ENCODE measurements around the gene FRAS1. TPM values are rescaled to one million over a fixed set of nuclear protein-coding genes. Genes with fewer than 3 reads are reported as not detected.

Gene FRAS1
- total and polyA plus RNA-seq, 8 donors: 15.3 to 48.9 (median 40.4) TPM

- no peak overlapping the region for H3K4me3 ChIP-seq
- intact Hi-C loops (cut with DNase I): no loop called here
- H3K27ac ChIP-seq: no peak overlapping the region
- H3K4me1 ChIP-seq: no peaks in the 10 kb centered on the region
- H3K36me3 ChIP-seq: no peaks in the 10 kb centered on the region
- H3K27me3 ChIP-seq: no peaks in the 10 kb centered on the region
- DNase-seq: no peak
- H3K9me3 ChIP-seq: no peaks in the 10 kb centered on the region
- TF ChIP-seq, protein P1, sequence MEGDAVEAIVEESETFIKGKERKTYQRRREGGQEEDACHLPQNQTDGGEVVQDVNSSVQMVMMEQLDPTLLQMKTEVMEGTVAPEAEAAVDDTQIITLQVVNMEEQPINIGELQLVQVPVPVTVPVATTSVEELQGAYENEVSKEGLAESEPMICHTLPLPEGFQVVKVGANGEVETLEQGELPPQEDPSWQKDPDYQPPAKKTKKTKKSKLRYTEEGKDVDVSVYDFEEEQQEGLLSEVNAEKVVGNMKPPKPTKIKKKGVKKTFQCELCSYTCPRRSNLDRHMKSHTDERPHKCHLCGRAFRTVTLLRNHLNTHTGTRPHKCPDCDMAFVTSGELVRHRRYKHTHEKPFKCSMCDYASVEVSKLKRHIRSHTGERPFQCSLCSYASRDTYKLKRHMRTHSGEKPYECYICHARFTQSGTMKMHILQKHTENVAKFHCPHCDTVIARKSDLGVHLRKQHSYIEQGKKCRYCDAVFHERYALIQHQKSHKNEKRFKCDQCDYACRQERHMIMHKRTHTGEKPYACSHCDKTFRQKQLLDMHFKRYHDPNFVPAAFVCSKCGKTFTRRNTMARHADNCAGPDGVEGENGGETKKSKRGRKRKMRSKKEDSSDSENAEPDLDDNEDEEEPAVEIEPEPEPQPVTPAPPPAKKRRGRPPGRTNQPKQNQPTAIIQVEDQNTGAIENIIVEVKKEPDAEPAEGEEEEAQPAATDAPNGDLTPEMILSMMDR (IDR thresholded peaks at IDR 0.05): no peak
- no peak for ATAC-seq
These were observed 256.6 kb downstream of the FRAS1 start for GRCh38 chr4:78313754-78314120.

DNA sequence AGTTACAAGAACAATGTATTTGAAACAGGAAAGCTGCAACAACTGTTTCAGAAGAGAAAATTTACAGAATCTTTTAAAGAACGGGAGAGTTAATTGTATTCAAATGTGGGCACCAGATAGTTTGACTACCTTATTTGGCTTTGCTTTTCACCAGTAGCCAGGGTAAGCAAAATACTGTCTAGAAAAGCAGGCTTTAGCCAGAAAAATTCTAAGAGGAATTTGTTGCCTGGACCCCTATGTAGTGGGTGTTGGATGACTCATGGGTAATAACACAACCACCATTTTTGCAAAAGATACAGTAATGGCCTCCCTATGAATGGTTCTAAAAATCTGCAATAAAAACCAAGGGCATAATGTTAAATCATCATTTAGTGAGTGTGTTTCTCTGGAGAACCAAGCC lies 261.0 kb downstream of the FRAS1 start:
- no peaks in the 10 kb centered on the region for H3K27me3 ChIP-seq
- no peaks in the 10 kb centered on the region for H3K9me3 ChIP-seq
- no peaks in the 10 kb centered on the region for H3K36me3 ChIP-seq
- no peak overlapping the region for H3K27ac ChIP-seq
- no peak for ATAC-seq
- intact Hi-C loops (cut with DNase I): no loop called here
- H3K4me1 ChIP-seq: no peaks in the 10 kb centered on the region
- TF ChIP-seq, protein P1 (IDR thresholded peaks at IDR 0.05): no peak
- H3K4me3 ChIP-seq: no peak overlapping the region
- DNase-seq: no peak

- intact Hi-C loops (cut with DNase I): no loop called here
- no peaks in the 10 kb centered on the region for H3K27me3 ChIP-seq
- no peak overlapping the region for H3K4me3 ChIP-seq
- no peaks in the 10 kb centered on the region for H3K4me1 ChIP-seq
- no peak for DNase-seq
- TF ChIP-seq, protein P1 (IDR thresholded peaks at IDR 0.05): no peak
- H3K27ac ChIP-seq: no peak overlapping the region
- ATAC-seq: no peak
- H3K36me3 ChIP-seq: no peaks in the 10 kb centered on the region
- no peaks in the 10 kb centered on the region for H3K9me3 ChIP-seq
These were observed 263.3 kb downstream of the FRAS1 start for GRCh38 chr4:78320349-78320935.

- Histone ChIP-seq H3K27ac (no peak overlapping the region), H3K36me3 (no peaks in the 10 kb centered on the region), H3K4me3 (no peak overlapping the region), H3K27me3 (no peaks in the 10 kb centered on the region), H3K4me1 (no peaks in the 10 kb centered on the region), H3K9me3 (no peaks in the 10 kb centered on the region)
- intact Hi-C loops (cut with DNase I): no loop called here
- ATAC-seq: no peak
- TF ChIP-seq, protein P1 (IDR thresholded peaks at IDR 0.05): no peak
- no peak for DNase-seq
These were observed 264.9 kb downstream of the FRAS1 start for GRCh38 chr4:78322032-78322431.

- DNase-seq: no peak
- Histone ChIP-seq H3K9me3 (no peaks in the 10 kb centered on the region), H3K27ac (no peak overlapping the region), H3K4me3 (no peak overlapping the region), H3K36me3 (no peaks in the 10 kb centered on the region), H3K4me1 (no peaks in the 10 kb centered on the region), H3K27me3 (no peaks in the 10 kb centered on the region)
- no peak for ATAC-seq
- intact Hi-C loops (cut with DNase I): no loop called here
- TF ChIP-seq, protein P1 (IDR thresholded peaks at IDR 0.05): no peak
These were observed 266.3 kb downstream of the FRAS1 start for GRCh38 chr4:78323439-78323838.
